DMS53 (cell line): ENCODE measurements around the gene DMD.
"Not testable (repeated sequence)": the region's sequence is repeated elsewhere in the genome, so short reads cannot be mapped to it uniquely, and the experiment has no call there.

ENCODE experiments used
- DNase-seq: peaks from one replicate; lab custom pipeline; 2025; lab: John Stamatoyannopoulos, UW

The DMD gene

DNA sequence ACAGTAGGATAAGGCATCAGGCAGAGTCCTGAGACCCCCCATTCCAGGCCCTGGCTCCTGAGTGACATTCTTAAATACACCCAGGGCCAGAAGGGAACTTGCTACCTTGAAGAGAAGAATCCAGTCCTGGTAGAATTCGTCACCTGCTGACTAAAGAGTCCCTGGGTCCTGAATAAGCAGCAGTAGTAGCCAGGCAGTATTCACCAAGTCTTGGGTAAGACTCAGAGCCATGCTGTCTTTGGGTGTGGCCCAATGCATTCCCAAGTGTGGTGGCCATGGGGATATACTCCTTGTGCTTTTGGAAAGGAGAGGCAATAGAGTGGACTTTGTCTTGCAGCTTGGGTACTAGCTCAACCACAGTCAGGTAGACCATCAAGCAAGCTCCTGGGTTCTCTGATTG is 359.1 kb downstream of the DMD start:
- DNase-seq = no peak

DNA sequence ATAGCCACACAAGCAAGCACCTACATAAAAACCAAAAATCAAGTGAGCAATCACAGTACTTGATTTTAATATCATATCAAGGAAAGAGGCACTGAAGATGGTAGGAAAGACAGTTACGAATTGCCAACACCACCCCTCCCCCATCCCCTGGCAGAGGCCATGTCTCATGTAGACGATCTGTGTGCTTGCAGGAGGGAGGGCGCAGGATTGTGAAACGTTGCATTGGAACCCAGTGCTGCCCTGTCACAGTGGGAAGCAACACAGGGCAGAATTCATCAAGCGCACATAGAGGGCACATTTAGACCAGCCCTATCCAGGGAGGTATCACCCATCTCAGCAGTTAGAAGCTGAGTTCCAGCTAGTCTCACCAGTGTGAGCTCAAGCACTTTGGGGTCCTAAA is 359.8 kb downstream of the DMD start:
- DNase-seq = no peak

DNA sequence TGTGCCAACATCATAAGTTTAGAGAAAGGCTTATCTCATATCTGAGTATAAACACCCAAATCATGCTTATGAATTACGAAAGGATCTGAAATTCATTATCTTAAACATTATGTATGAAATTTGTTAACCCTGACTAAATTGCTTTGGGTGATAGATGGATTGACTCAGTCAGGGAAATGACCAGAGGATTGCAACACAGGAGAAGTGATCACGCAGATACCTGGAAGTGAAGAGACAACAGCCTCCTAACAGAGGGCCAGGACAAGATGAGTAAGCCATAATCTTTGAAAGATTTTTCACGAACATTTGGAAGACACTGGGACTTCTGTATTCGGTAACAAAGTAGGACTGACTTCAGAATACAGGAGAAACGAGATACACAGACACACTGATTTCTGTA is 363.4 kb downstream of the DMD start:
- no peak for DNase-seq

DNA sequence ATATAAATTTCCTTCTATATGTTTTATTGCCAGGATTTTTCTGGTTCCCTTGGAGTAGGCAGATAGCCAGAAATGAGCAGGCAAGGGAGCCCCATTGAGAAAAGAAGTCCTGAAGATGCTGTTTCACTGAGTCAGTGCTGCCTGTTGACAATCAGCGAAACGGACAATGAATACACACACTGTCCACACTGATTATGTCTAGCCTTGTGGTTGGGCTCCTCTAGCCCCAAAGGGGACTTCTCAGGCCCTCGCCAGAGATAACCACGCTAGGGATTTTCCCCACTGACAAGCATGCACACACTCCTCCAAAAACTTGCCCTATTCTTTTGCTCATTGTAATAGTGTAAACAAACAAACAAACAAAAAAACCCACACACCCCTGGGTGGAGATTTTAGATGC is 369.3 kb downstream of the DMD start:
- DNase-seq = no peak

DNA sequence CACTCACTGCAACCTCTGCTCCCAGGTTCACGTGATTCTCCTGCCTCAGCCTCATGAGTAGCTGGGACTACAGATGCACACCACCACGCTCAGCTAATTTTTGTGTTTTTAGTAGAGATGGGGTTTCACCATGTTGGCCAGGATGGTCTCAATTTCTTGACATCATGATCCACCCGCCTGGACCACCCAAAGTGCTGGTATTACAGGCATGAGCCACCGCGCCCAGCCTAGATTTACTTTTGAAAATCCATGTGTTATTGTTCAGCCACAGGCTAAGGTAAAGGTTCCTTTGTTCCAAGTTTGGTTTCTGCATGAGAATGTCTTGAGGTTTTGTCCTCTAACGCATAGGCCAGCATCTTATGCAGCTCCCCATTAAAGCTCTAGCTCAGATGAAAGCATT is 371.6 kb downstream of the DMD start:
- no peak for DNase-seq

DNA sequence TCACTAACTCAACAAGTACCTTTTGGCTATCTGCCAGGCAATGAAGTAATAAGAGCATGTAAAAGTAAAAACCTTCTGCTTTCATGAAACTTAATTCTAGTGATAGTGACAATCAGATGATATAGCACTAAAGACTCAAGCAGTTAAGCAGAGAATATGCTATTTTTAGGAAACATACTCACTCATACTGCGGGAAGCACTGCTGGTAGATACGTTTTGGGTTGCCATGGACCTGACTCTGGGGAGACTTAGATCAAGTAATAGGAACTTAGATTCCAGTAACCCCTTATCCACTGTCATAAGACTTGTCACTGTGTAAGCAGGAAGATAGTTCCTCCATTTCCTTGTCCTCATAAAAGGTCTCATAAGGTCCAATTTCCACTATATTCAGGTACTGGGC is 386.3 kb downstream of the DMD start:
- DNase-seq = no peak

DNA sequence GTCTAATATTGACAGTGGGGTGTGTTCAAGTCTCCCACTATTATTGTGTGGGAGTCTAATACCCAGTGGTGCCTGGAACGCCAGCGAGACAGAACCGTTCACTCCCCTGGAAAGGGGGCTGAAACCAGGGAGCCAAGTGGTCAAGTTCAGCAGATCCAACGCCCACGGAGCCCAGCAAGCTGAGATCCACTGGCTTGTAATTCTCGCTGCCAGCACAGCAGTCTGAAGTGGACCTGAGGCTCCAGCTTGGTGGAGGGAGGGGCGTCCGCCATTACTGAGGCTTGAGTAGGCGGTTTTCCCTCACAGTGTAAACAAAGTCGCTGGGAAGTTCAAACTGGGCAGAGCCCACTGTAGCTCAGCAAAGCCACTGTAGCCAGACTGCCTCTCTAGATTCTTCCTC is 407.3 kb downstream of the DMD start:
- no peak for DNase-seq

DNA sequence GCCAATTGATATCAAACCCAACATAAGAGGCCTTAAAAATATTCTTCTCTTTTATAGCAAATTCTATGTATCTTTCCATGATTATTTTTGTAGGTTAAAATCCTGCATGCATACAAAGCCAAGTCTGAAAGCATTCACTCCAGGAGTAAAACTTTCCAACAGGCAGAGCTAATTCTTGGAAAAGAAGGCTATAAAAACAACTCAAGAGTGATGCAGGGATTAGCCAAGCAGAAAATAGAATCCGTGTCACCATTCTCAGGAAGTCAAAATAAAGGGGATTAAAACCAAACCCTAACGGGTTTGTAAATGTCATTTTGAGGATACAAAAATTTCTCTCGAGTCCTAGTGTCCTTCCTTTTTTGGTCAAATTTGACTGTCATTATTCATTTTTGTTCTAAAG is 412.4 kb downstream of the DMD start:
- DNase-seq = no peak

DNA sequence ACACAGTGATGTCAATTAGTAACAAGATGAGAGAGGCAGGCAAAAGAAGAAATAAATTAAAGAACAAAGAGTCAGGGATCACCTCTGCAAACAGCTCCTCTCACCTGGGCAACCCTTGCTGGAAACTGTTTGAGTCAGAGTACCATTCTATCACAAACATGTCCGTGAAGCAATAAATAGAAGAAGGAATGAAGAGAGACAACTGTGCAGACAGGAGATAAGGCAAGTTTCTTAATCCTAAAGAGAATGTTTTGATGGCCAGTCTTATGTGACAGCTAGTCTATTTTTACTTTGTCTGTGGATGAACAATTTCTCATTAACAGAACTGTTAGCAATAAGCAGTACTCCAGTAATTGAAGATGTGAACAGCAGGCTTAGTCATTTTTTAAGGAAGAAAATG is 422.4 kb downstream of the DMD start:
- no peak for DNase-seq

DNA sequence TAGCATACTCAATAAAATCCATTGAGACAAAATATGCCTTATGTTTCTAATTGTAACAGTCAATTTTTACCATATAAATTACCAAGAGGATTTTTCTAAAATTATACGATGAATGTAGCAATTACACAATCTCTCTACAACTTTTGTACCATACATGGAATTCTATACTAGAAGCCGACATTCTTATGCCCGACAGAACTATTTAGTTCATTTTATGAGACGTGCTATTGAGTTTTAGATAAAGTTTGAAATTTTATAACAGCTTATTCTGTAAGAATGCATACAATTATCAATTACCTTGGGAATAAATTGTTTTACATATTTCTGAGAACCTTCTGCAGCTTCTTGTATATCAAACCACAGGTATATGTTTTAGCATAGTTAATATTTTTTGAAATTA is 431.2 kb downstream of the DMD start:
- no peak for DNase-seq

DNA sequence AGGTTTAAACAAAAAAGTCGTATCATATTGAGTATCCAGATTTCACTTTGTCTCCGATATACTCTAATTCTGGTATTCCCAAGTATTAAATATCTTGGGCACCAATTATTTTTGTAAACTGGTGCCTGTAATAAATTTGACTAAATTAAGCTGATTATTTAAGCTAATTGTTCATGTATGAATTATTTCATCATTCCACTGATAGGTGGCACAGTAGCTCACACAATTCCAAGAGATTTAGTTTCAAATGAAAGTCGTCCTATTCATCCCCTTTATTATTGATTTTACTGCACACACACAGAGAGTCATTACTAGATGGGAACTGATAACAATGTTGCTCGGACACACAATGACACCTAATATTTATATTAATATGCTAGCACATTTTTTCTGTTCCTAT is 432.4 kb downstream of the DMD start:
- DNase-seq = no peak

DNA sequence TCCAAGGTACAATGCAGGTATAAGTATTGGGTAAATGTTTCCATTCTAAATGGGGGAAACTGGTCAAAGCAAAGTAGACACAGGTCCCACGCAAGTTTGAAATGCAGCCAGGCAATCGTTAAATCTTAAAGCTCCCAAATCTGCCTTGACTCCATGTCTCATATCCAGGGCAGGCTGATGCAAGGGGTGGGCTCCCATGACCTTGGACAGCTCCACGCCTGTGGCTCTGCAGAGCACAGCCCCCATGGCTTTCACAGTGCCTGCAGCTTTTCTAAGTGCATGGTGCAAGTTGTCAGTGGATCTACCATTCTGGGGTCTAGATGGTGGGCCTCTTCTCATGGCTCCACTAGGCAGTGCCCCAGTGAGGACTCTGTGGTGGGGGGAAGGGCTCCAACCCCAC is 436.4 kb downstream of the DMD start:
- DNase-seq = no peak

DNA sequence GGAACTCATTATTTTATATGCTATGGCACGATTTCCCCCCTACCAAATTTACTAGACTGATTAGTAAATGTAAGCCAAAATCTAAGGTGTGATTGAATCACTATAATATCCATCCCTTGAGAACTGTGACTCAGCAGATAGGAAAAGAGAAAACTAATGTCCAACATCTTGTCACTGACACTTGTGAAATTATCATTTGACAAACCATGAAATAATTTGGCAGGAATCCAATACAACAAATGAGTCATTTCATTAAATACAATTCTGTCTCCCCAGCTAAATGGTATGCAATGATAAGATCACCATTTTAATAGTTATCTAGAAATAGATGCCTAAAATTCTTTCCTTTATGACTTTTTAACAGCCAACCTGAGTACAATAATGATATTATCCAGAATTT is 462.3 kb downstream of the DMD start:
- peak; percentile 1 for DNase-seq

DNA sequence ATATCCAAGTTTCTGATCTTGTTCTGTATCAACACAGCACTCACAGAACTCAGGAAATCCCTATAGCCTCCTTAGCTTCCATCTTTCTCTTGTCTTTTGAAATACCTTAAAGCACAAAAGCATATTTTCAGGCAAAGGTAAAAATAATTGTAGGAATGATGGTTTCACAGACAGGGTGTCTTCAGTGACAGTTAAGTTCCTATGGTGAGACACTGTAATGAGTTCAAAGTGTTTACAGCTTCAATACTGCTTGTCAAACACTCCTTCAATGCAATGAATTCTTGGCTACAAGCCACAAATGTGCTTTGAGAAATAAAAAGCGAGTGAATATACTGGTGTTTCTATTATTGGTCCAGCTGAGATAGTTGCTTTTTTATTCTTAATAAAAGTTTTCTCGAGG is 466.0 kb downstream of the DMD start:
- no peak for DNase-seq

DNA sequence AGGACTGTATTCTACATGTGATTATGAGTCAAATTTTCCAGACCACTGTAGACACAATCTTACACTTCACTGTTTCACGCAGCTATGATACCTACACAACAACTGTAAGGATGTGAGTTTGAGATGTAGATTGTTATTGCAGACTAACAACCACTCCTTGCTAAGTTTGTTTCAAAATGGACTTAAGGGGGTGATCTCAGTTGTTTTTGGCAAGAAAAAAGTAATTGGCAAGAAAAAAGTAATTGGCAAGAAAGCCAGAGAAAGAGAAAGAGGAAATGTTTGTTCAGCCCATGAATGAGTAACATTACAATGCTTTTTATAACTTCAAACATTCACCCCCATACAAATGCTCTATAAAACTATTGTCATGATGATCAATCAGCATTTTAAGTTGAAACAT is 466.4 kb downstream of the DMD start:
- no peak for DNase-seq

DNA sequence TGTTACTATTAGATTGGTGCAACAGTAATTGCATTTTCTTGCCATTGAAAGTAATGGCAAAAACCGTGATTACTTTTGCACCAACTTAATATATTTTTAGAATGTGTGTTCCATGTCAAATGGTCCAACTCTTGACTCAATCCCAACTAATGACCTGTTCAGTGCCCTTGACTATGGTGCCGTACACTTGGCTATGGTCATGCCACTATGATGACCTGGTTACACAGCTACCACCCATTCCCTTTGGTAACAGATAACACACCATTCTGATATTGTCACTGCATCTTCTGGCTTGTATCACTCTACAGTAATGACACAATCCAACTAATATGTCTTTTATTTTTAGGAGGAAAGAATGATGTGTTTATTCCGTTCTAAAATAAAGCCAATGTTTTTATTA is 469.4 kb downstream of the DMD start:
- DNase-seq = no peak

DNA sequence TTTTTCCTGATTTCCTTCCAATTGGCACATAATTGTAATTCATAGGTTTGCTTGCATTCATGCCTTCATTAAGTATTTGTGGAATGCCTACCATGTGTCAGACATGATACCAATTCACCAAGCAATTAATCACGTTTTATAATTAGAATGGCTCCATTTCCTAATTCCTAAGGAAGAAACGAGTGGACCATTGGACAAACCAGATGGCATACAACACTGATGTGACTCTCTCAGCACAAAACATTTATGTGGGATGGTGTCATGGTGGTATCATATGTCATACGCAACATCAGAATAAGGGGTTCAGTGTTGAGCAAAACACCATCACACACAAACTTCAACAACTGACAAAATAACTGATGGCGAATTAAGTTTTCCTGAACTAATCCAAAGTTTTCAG is 502.8 kb downstream of the DMD start:
- no peak for DNase-seq

DNA sequence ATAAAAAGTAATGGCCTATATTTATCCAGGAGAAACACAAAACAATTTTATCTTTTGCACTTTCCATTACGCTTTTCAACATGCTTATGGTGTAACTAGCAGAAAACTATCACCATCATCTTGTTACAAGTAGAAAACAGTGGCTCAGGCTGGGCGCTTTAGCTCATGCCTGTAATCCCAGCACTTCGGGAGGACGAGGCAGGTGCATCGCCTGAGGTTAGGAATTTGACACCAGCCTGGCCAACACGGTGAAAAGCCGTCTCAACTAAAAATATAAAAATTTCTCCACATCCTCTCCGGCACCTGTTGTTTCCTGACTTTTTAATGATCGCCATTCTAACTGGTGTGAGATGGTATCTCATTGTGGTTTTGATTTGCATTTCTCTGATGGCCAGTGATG is 506.0 kb downstream of the DMD start:
- not testable (repeated sequence) for DNase-seq

DNA sequence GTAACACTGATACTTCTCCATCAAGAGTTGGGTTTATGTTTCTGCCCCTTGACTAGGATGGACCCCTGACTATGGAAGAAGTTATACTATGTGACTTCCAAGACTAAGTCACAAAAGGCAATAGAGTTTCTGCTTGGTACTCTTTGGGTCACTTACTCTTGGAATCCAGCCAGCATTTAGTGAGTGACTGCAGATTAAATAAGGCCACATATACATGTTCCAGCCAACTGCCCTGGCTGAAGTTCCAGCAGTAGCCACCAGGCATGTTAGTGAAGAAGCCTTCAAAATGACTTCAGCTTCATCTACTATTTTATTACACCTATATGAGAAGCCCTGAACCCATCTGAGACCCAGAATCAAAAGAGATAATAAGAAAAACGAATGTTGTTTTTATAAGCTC is 524.0 kb downstream of the DMD start:
- DNase-seq = peak; percentile 44

DNA sequence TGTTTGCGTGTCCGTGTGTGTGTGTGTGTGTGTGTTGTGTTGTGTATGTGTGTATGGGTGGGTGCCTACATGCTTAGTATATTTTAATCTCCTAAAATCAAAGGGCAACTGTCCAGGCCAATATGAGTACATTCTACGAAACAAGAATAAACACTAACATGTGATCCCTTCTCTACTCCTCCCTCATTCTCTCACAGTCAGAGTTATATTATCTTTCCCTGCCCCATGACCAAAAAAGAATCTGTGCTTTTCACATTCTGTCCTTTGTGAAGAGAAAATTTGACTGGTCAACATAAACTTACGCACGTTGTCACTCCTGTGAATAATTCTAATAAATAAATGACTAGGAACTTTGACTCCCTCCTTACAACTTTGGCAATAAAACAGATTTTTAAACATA is 532.9 kb downstream of the DMD start:
- DNase-seq = no peak

DNA sequence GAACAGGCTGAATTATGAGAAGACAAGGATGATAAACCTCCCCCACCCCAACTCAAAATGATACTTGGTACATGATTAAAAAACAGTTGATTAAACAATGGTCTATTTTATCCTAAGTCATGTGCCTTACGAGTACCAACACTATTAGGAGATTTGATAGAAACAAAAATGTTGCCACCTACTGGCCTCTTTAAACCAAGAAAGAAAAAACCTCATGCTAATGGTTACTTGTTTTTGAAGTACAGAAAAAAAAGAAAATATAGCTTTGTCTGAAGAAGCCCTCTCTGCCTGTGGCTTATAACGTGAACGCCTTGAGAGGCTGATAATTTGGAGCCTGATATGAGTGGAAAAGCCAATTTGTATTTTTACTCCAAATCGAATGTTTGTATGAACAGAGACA is 538.2 kb downstream of the DMD start:
- DNase-seq = peak; percentile 41

DNA sequence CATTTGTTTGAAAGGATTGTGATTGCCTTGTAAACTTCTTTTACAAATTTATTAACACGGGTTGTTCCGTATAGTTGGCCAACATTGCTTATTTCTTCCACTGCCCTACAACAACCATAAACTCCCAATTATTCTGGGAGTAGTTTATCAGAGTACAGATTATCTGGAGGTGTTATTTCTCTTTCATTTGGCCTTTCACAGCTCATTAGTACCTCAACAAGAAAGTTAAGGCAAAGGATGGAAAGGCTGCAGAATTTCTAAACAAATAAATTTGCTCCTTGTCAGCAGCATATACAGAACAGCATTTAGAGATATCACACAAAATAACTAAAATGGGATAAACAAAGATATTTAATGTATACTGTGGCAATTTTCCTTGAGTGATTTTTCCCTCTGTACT is 548.8 kb downstream of the DMD start:
- DNase-seq = no peak

DNA sequence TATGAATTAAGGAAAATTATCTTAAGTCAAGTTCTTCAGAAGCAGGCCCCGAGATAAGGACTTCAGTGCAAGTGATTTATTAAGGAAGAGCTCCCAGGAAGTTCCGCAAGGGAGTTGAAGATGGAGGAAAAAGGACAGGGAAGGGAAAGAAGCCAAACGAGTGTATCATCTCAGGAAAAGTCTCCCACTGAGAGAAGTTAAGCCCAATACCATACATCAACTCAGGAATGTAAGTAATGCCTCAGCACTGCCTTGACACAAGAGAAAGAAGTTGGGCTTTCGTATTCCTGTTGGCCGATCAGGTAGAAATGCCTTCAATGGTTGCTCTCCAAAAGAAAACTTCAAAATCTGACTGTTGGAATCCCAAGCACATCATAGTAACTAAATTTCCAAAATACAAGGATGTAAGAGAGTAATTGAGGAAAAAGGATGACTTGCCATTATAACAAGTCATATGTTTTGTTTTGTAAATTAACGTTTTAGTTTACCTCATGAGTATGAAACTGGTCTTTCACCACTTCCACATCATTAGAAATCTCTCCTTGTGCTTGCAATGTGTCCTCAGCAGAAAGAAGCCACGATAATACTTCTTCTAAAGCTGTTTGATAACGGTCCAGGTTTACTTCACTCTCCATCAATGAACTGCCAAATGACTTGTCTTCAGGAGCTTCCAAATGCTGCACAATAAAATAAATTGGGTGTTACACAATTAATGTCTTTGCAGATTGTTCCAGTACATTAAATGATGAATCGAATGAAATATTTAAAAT is 566.7 kb downstream of the DMD start:
- DNase-seq = no peak

DNA sequence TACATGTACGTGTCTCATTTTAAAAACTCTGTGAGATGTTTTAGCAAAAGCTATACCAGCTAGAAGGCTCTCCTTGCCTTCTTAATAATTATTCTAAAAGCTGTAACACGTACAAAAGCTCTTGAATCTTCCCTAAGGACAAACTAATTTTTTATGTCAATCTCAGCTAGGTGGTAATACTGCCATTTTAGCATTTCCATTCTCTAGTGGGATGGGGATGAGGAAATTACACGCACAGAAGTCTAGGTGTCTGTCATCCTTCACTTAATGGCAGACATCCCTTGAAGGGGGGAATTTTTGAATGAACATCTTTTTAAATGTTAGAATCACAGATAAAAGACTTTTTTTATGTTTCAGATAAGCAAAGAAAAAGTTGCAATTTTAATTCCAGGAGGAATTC is 569.1 kb downstream of the DMD start:
- DNase-seq = no peak

DNA sequence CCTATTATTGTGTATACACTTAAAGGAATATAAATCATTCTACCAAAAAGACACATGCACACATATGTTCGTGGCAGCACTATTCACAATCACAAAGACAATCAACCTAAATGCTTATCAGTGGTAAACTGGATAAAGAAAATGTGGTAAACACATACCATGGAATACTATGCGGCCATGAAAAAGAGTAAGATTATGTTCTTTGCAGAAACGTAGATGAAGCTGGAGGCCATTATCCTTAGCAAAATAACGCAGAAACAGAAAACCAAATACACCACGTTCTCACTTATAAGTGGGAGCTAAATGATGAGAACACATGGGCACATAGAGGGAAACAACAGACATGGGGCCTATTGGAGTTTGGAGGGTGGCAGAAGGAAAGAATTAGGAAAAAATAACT is 593.2 kb downstream of the DMD start:
- DNase-seq = no peak
